ENCODE data around the gene TEKT5. TPM values are rescaled to one million over a fixed set of nuclear protein-coding genes. Genes with fewer than 3 reads are reported as not detected.

The TEKT5 gene
- total and polyA plus RNA-seq, 9 of the 15 experiments (the other 6 are each of a cell fraction or from before 2014, with no cell fraction given), result 0.10 to 0.19 TPM; not detected in 7

GRCh38 chr16:10666291-10666690, 28.4 kb downstream of the TEKT5 start:
- intact Hi-C loops (cut with micrococcal nuclease) (loop anchor here (10.0 kb wide), 1 partner anchor 69 kb away; no protein-coding TSS in a partner anchor), in situ Hi-C loops (cut with MboI) (no loop called here)
- ChIA-PET CTCF (ENCODE audit: low intra/inter-chr PET ratio) (no interaction called here), POLR2A (no interaction called here)
- ATAC-seq, result no peak
- no peak for DNase-seq (ENCODE audit: extremely low read depth in 1 of 4, low spot score in 3 of 4)
- Histone ChIP-seq H3K27me3 (ENCODE audit: control insufficient read depth in 2 of 2, insufficient read depth in 2 of 2, low read length in 2 of 2) (peaks cover 11 to 38% of the 10 kb centered on the region in 2 experiments; a peak in 3 of 5 replicates), H3K4me2 (ENCODE audit: insufficient read depth, low read length) (no peak overlapping the region), H3K79me2 (ENCODE audit: control insufficient read depth, insufficient read depth, low read length) (no peaks in the 10 kb centered on the region), H2AFZ (ENCODE audit: low read depth, low read length) (no peak overlapping the region), H3K4me3 (no peak overlapping the region), H3K27ac (ENCODE audit: extremely low read depth, low read depth, low read length) (no peak overlapping the region), H3K9ac (ENCODE audit: insufficient read depth in 1 of 2, low read depth in 2 of 2, low read length in 2 of 2) (no peak overlapping the region), H3K9me3 (replicated peaks; ENCODE audit: control insufficient read depth, insufficient read depth, low read depth, low read length) (no peaks in the 10 kb centered on the region), H3K9me1 (ENCODE audit: control insufficient read depth, insufficient read depth, low read length) (no peaks in the 10 kb centered on the region), H4K20me1 (replicated peaks; ENCODE audit: control insufficient read depth, insufficient read depth, low read length) (no peaks in the 10 kb centered on the region), H3K4me1 (replicated peaks in 1 of 2; ENCODE audit: control insufficient read depth in 2 of 2, insufficient read depth in 2 of 2, low read length in 2 of 2) (no peaks in the 10 kb centered on the region; a peak in 1 of 5 replicates), H3K36me3 (ENCODE audit: control insufficient read depth, insufficient read depth, low read length) (no peaks in the 10 kb centered on the region)
- FAIRE-seq, result no peak
- WGBS (ENCODE audit: insufficient coverage, low coverage, missing lambda C conversion rate), result 0% methylated on average over 4 of the region's 4 CpGs
- TF ChIP-seq FOXJ2 (tag; IDR thresholded peaks at IDR 0.05) (no peak), ZNF639 (CRISPR knock-in tag; conservative IDR thresholded peaks at IDR 0.05 in 1 of 2, IDR thresholded peaks at IDR 0.05 in 1 of 2) (no peak), HDAC6 (IDR thresholded peaks at IDR 0.05; ENCODE audit: low read depth, low read length) (no peak), TBP (optimal IDR thresholded peaks at IDR 0.05; ENCODE audit: low read depth, low read length) (no peak), MXI1 (IDR thresholded peaks at IDR 0.05; ENCODE audit: low read depth, low read length) (no peak)
- no TSS peak for BruUV-seq (replicated peaks)
